Measurements from ENCODE around the gene DUOX1. TPM values are rescaled to one million over a fixed set of nuclear protein-coding genes. Genes with fewer than 3 reads are reported as not detected.
A peak's percentile ranks its signal among the peaks of the same experiment; 100 is the strongest.

Gene DUOX1
- total and polyA plus RNA-seq, 9 of the 15 experiments (the other 6 are each of a cell fraction or from before 2014, with no cell fraction given) = 0.01 to 0.22 (median 0.01) TPM; not detected in 6

DNA sequence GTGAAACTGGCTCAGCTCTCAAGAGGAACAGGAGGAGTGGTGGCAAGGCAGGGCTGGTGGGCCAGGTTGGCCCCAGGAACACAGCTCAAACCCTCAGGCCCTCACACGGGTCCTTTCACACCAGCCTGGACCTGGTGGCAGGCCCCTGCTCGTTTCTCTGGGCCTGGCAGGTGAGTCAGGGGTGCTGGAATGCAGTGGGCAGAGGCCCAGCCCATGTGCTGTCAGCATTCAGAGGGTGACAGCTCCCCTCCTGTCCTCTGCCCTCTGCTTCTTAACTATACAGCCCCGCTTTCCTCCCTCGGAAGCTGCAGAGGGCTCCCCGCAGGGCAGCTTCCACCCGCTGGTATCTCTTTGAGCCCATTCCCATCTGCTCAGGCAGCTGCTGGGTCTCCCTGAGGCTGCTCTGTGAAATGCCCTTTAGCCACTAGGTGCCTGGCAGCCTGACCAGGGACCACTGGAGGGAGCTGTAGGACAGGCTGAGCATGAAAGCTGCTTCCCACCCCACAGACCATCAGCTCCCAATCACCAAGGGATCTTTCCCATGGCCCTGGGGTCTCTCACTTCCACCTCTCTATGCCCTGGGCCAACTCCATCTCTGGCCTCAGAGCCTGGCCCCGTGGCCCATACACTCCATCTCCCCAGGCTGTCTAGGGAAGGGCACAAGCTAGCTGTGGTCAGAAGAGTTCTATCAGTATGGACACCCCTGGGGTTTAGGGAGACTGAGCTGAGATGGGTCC lies 33.1 kb downstream of the DUOX1 start (continued):
- TF ChIP-seq, protein P1, sequence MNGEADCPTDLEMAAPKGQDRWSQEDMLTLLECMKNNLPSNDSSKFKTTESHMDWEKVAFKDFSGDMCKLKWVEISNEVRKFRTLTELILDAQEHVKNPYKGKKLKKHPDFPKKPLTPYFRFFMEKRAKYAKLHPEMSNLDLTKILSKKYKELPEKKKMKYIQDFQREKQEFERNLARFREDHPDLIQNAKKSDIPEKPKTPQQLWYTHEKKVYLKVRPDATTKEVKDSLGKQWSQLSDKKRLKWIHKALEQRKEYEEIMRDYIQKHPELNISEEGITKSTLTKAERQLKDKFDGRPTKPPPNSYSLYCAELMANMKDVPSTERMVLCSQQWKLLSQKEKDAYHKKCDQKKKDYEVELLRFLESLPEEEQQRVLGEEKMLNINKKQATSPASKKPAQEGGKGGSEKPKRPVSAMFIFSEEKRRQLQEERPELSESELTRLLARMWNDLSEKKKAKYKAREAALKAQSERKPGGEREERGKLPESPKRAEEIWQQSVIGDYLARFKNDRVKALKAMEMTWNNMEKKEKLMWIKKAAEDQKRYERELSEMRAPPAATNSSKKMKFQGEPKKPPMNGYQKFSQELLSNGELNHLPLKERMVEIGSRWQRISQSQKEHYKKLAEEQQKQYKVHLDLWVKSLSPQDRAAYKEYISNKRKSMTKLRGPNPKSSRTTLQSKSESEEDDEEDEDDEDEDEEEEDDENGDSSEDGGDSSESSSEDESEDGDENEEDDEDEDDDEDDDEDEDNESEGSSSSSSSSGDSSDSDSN (IDR thresholded peaks at IDR 0.05; ENCODE audit: borderline replicate concordance in 1 of 2, low read depth in 2 of 2, low read length in 2 of 2) = no peak
- peak; percentile 59; the same call in 1 of the 2 replicates for TF ChIP-seq ARID2 (IDR thresholded peaks at IDR 0.05)
- TF ChIP-seq REST (IDR thresholded peaks at IDR 0.05; ENCODE audit: borderline replicate concordance) = peak; percentile 81
- TF ChIP-seq REST (CRISPR knock-in tag; IDR thresholded peaks at IDR 0.05; ENCODE audit: low read depth) = no peak
- TF ChIP-seq, protein P2, sequence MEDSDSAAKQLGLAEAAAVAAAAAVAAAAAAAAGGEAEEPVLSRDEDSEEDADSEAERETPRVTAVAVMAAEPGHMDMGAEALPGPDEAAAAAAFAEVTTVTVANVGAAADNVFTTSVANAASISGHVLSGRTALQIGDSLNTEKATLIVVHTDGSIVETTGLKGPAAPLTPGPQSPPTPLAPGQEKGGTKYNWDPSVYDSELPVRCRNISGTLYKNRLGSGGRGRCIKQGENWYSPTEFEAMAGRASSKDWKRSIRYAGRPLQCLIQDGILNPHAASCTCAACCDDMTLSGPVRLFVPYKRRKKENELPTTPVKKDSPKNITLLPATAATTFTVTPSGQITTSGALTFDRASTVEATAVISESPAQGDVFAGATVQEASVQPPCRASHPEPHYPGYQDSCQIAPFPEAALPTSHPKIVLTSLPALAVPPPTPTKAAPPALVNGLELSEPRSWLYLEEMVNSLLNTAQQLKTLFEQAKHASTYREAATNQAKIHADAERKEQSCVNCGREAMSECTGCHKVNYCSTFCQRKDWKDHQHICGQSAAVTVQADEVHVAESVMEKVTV (CRISPR knock-in tag; IDR thresholded peaks at IDR 0.05) = peak; percentile 84
- no peak for TF ChIP-seq IRF9 (tag; IDR thresholded peaks at IDR 0.05)
- peak; percentile 64; the same call in 1 of the 2 replicates for TF ChIP-seq CC2D1A (IDR thresholded peaks at IDR 0.05)
- TF ChIP-seq CTBP1 (IDR thresholded peaks at IDR 0.05; ENCODE audit: borderline replicate concordance) = peak; percentile 43; the same call in 1 of the 2 replicates
- TF ChIP-seq, protein P3, sequence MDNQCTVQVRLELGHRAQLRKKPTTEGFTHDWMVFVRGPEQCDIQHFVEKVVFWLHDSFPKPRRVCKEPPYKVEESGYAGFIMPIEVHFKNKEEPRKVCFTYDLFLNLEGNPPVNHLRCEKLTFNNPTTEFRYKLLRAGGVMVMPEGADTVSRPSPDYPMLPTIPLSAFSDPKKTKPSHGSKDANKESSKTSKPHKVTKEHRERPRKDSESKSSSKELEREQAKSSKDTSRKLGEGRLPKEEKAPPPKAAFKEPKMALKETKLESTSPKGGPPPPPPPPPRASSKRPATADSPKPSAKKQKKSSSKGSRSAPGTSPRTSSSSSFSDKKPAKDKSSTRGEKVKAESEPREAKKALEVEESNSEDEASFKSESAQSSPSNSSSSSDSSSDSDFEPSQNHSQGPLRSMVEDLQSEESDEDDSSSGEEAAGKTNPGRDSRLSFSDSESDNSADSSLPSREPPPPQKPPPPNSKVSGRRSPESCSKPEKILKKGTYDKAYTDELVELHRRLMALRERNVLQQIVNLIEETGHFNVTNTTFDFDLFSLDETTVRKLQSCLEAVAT (IDR thresholded peaks at IDR 0.05) = peak in 1 of 2 experiments; percentile 33; a peak in 1 of 4 replicates
- no peak for TF ChIP-seq GTF2F1 (IDR thresholded peaks at IDR 0.05; ENCODE audit: low read depth, low read length)
- TF ChIP-seq ZNF77 (CRISPR knock-in tag; IDR thresholded peaks at IDR 0.05) = no peak
- TF ChIP-seq BDP1 (IDR thresholded peaks at IDR 0.05; ENCODE audit: insufficient read depth, insufficient read length) = no peak
